Measurements from ENCODE around the gene CAPN5.

The CAPN5 gene

DNA sequence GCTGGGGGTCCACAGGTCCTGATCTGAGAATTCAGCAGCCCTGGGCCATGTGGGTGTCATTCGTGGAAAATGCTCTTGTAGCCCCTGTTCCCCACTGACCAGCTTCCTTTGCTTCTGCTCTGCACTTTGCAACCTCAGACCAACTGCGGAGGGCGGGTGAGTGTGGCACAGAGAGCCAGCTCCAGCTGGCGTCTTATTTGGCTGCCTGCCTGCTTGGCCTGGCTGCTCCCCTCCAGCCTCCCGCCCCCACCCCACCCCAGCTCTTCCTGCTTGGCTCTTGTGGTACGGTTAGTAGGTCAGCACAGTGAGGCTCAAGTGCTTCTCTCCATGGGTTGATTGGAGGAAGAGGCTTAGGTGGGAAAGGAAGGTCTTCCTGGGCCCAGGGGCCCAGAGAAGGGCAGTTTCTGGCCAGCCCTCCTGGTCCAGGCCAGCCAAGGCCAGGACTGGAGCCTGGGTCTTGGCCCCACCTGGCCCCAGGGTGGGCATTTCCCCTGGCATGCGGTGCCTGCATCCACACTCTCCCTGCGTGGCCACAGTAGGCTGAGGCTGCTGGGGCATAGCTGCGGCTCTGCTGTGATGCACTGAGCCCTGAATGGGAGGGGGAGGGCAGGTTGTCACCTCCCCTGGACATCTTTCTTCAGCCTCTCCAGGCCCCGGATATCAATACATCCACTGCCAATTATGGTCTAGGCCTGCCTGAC lies 87.8 kb downstream of the CAPN5 start:
- no peak for DNase-seq

DNA sequence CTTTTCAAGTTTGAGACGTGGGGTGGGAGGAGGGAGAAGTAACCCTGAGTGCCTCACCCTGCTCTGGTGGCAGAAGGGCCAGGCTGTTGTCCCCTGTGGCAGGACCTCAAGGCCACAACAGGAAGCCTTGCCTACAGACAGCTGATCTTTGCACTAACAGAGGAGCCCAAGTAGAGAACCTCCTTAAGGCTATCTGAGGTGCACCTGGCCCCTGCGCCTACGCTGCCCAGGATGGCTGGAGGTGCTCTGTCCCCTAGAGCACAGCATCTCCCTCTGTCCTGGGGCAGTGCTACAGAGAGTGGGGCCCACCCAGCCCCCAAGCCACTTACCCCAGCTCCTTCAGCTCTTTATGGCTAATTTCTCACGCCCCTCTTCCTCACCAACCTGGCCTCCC lies 88.3 kb downstream of the CAPN5 start:
- no peak for DNase-seq

DNA sequence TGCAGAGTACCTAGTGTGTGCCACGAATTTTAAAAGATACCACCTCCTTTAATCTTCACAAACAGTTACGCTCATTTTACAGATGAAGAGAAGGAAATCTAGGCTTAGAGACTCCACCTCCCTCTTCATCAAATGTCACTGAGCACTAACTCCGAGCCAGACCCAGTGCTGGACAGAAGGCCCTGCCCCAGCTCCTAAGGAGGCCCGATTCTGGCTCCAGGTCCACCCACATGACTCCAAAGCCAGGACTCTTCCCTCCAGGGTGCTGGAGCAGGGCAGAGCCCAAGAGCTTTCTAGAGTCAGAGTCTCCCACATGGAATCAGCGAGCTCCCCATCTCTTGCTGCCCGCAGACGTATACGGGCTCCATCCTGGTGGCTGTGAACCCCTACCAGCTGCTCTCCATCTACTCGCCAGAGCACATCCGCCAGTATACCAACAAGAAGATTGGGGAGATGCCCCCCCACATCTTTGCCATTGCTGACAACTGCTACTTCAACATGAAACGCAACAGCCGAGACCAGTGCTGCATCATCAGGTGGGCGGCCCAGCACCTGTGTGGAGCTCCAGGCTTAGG lies 88.9 kb downstream of the CAPN5 start:
- DNase-seq: no peak

DNA sequence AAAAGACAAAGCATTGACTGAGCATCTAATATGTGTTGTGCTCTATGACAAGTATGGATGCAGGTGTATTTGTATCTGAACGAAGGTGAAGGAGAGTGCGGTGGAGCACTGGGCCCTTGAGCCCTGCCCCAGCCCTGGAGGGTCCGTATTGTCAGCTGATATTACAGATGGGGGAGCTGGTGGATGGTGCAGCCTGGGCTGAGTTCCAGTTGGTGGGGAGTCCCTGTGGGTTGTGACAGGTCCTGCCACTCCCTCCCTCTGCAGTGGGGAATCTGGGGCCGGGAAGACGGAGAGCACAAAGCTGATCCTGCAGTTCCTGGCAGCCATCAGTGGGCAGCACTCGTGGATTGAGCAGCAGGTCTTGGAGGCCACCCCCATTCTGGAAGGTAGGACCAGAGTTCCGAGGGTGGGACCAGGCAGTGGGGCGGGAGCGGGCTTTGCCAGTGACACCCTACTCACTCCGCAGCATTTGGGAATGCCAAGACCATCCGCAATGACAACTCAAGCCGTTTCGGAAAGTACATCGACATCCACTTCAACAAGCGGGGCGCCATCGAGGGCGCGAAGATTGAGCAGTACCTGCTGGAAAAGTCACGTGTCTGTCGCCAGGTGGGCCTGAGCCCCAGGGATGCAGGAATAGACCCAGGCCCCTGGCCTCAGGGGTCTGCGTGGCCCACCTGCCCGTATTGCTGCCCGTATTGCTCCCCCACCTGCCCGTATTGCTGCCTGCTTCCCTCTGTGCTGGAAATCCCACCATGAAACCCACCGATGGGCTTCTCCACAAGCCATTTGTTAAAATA lies 89.8 kb downstream of the CAPN5 start:
- no peak for DNase-seq

DNA sequence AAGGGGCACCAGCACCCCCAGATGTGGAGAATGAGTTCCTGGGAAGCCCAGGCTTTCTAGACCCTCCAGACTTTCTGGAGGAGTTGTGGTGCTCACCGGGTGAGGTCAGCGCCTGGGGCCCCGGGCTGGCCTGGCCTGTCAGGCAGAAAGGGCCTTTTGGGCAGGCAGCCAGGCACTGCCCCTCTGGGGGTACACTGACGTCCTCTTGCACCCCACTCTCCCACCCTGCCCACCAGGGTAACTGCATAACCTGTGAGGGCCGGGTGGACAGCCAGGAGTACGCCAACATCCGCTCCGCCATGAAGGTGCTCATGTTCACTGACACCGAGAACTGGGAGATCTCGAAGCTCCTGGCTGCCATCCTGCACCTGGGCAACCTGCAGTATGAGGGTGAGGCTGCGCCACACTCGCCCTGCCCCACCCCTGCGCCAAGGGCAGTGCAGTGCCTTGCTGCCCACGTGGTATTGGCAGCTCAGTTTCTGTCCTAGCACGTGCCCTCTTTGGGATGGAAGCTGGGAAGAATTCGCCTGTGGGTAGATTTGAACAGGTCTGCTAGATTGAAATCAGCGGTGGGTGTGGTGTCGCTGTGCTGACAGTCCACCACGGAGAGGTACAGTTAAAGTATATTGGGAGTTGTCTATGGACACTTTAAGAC lies 91.4 kb downstream of the CAPN5 start:
- no peak for DNase-seq

DNA sequence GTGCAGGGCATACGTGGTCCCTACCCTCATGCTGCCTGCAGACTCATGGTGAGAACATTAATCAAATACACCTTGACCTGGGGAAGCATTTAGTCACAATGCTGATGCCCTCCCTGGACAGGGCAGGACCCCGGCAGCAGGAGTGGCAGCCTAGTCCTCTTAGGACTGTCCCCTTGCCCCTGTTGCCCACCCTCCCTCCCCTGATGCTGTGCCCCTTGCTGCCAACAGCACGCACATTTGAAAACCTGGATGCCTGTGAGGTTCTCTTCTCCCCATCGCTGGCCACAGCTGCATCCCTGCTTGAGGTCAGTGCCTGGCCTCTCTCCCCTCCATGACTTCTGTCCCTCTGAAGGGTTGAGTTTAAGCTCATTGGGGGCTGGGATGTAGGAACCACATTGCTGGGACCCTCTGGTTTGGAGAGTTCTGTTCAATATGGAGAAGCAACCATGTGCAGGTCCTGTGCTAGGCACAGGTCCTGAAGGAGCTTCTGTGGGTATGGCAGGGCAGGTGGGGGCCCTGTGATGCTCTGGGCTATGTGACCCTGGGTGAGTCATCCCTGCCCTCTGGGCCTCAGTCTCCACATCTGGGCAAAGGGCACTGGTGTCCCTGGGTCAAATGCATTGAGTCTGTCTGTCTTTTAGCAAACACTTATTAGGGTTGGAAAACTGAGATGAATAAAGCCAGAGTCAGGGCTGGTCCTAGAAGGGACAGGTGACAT lies 92.6 kb downstream of the CAPN5 start:
- DNase-seq: no peak

DNA sequence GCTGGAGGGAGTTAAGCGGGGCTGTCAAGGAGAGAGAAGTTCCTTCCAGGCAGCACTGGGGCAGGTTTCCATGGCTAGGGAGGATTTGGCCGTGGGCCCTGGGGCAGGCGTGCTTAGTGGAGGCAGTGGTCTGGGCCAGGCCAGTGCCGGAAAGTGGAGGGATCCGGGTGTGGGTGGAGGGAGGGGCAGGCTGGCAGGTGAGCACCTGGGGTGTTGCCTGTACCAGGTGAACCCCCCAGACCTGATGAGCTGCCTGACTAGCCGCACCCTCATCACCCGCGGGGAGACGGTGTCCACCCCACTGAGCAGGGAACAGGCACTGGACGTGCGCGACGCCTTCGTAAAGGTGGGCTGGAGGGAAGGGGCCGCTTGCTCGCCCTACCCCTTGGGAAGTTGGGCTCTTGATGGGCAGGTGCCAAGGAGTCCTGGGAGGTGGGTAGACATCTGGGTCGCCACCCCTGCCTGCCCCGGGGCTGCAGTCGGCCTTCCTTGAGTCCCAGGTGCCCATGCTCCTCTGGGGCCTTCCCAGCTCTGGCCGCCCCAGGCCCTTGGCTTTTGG lies 93.2 kb downstream of the CAPN5 start:
- no peak for DNase-seq

DNA sequence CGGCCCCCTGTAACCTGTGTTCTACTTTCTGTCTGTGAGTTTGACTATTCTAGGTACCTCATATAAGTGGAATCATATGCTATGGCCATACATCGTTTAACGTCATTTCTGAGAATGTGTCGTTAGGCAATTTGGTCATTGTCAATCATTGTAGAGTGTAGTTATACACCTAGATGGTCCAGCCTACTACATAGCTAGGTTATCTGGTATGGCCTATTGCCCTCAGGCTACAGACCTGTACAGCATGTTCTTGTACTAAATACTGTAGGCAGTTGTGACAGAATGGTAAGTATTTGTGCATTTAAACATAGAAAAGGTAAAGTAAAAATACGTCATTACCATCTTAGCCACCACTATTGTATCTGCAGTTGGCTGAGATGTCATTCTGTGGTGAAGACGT lies 96.5 kb downstream of the CAPN5 start:
- no peak for DNase-seq

DNA sequence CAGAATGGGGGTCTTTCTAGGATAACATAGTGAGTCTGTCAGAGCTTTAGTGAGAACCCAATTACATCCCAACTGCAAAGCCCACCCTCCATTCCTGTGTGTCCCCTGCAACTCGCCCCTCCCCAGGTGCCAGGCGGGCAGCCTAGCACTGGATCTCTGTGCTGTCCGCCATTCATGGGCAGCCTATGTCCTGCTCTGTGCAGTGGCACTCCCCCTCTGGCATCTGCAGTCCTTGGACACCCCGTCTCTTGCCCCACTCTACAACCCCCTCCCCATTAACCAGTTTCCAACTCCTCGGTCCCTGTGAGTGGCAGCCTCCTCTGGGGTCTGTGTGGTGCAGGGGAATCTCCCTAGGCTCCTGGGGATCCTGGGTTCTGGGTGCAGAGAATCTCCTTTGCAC lies 98.3 kb downstream of the CAPN5 start:
- DNase-seq: no peak

DNA sequence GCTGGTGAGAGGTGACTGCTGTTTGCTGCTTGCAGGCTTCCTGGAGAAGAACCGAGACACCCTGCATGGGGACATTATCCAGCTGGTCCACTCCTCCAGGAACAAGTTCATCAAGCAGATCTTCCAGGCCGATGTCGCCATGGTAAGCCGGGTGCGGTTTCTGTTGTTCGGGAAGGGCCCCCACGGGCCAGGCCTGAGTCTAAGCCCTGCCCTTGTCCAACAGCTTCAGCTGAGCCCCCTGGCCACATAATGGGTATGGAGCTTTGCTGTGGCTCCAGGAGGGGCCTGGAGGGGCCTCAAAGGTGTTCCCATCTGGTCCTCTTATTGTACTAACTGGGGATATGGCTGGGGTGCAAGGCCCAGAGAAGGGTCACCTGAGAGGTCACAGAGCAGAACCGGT lies 99.2 kb downstream of the CAPN5 start:
- DNase-seq: no peak

DNA sequence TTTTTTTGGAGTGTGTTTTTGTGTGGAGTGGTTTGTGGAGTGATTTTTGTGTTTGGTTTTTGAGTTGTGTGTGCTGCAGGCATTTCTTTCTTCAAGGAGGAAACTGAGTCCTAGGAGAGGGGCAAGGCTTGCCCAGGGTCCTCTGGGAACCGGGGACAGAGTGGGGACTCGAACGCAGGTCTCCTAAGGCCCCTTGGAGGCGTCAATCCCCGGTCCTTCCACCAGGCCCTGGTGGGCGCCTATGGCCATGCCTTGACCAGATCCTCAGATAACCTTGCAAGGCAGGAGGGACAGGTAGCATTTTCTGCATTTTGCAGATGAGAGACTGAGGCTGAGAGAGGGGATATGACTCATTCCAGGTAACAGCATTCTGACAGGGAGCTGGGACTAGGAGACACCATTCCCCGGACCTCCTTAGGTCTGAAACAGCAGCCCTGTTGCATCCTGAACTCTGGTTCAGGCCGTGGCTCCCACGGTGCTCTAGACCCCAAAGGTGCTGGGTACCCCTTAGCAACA lies 100.4 kb downstream of the CAPN5 start:
- no peak for DNase-seq

DNA sequence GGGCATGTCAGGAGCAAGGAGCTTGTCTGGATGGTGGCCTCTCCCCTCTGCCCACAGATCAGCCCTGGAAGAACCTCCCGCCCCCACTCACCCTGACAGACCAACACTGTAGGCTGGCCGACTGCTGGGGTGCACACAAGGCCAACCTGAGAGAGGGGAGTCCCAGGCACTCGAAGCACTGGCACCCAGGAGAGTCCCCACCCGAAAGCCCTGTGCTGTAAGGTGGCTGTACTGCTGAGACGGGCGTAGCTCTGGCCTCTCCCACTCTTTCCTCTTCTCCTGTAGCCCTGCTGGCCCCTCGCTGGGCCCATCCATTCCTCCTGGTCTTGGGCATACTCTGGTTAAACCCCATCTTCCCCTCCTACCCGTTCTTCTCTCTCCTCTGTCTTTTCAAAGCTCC lies 101.0 kb downstream of the CAPN5 start:
- DNase-seq: no peak

DNA sequence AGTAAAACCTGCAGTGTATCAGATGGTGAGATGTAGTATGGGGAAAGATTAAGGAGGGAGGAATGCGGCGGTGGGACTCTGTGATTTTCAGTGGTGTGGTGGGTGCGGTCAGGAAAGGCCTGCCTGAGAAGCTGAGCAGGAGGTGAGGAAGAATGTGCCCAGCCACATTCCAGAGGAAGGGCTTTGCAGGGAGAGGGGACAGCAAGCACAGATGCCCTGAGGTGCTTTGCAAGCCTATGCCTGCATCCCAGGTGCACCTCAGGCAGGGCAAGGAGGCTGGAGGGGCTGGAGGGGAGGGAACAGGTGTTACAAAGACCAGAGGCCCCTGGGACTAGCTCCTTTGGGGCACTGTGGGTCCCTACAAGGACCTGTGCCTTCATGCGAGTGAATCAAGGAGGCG lies 103.3 kb downstream of the CAPN5 start:
- DNase-seq: no peak

DNA sequence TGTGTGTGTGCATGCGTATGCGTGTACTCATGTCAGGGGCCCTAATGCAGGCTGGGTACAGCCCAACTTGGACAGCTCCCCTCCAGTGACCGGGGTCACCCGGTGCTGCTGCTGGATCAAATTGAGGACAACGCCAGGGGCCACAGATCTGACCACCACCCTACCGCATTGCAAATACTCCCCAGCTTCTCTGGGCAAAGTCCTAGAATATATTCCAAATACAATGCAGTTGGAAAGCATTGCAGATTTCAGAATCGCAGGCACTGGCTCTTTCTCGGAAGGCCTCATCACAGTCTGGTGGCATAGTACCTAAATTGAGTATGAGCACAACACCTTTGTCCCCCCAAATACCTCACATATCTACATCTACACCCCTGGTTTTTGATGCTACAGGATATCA lies 104.5 kb downstream of the CAPN5 start:
- no peak for DNase-seq

DNA sequence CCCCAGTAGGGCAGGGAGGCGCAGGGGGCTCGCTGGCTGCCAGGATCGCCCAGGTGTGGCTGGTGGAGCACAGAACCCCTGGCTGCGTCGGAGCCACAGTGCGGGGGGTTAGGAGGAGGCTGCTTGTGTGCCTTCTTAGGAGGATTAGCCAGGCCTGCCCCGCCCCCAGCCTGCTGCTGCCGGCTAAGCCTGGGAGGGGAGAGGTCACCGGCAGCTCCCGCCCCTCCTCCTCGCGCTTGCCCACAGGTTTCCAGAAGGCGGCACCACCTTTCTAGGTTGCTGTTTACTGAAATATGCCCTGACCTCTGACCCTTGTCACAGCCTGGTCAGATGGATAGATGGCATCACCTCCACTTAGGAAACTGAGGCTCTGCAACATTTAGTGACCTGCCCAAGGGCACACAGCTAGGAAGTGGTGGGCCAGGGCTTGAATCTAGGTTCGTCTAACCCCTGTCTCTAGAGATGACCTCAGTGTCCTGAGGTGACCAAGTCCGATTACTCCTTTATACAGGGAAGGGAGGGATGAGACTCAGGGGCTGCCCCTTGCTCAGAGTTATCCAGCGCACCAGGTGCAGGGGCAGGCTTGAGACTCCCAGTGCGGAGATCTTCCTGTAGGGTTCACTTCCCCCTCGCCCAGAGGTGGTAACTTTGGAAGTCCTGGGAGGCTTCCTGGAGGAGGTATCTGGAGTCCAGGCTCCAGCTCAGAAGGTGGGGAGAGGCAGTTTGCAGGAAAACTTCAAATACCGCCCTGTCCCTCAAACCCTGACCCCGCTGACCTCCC lies 105.3 kb downstream of the CAPN5 start:
- no peak for DNase-seq

DNA sequence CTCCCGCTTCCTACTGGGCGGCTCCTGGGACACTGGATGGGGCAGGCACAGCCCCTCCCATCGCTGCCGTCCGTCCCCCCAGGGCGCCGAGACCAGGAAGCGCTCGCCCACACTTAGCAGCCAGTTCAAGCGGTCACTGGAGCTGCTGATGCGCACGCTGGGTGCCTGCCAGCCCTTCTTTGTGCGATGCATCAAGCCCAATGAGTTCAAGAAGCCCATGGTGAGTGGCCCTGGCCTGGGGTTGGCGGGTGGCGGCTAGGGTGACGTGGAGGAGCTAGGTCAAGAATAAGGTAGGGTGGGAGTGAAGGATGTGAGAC lies 105.9 kb downstream of the CAPN5 start:
- DNase-seq: no peak

DNA sequence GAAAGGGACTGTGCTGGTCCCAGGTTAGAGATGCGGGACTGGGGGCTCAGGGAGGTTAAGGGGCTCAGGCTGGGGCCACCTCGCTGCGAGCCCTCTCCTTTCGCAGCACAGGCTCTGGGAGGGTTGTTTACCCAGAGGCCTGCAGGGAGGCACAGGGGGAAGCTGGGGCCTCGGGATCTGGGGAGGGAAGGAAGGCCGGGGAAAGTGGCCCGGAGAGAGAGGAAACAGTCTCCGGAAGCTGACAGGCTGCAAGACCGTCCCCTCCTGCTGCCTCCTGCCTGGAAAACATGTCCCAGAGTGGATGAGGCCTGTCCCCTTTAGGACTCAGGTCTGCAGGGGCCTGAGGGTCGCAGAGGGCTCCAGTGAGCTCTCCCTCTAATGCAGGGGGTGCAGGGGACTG lies 106.7 kb downstream of the CAPN5 start:
- DNase-seq: no peak

DNA sequence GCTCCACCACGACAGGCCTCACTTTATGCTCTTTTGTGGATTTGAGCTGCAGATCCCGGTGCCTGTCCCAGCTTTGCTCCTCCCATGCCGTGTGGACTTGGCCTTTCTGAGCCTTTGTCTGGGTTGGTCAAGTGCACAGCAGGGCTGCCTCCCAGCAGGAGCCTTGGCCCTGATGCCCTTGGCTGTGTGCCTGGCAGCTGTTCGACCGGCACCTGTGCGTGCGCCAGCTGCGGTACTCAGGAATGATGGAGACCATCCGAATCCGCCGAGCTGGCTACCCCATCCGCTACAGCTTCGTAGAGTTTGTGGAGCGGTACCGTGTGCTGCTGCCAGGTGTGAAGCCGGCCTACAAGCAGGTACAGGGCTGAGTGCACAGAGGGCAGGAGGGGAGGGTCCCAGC lies 107.8 kb downstream of the CAPN5 start:
- DNase-seq: no peak

DNA sequence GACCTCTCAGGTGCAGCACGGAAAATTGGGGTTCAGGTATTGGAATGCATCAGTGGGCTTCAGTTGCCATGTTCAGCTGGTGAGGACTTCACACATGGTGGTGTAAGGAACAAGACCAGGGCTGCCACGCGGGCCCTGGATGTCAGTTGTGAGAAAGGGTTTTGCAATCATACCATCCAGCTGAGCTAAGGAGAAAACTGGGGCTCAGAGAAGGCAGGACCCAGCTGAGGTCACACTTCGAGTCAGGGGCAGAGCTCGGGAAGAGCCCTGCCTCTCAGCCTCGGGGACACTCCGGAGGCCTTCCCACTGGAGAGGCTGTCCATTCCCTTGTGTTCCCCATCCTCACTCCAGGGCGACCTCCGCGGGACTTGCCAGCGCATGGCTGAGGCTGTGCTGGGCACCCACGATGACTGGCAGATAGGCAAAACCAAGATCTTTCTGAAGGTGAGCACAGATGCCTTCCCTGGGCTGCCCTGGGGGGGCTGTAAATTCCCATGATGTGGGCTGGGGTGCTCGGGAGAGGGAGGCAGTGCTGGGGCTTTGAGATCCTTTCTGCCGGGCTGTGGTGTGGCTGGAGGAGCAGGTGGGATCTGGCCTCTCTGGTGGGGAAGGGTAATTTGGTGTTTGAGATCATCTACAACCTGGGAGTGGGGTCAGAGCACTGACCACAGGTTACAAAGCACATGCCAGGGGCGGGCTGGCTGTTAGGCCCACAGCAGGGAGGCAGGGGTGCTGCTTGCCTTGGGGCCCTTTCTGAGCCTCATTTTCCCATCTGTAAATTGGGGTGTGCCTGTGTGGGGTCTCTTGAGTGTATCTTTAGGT lies 108.5 kb downstream of the CAPN5 start:
- no peak for DNase-seq

Data from NCI-H226 (cell line).